Measurements from ENCODE around the gene PTK7.
"Not testable (repeated sequence)": the region's sequence is repeated elsewhere in the genome, so short reads cannot be mapped to it uniquely, and the experiment has no call there.

The PTK7 gene

DNA sequence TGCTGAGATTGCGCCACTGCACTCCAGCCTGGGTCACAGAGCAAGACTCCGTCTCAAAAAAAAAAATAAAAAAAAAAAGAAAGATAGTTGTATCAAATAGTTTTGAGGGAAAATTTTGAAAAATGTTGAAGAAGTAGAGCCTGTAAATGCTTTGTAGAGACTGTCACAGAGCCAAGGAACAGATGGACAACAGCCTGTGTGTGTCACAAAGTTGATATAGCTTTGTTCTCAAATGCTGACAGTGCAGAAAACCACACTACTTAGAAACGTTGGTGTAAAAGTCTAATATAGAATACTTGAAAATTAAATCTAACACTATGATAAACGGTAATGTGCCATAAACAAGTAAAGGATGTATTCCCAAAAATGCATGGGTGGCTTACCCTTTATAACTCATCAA, 25.4 kb downstream of the PTK7 start:
- H3K36me3 ChIP-seq (ENCODE audit: control insufficient read depth, insufficient read depth, low read length): no peaks in the 10 kb centered on the region
- no peak overlapping the region for H3K27ac ChIP-seq (ENCODE audit: low read depth, low read length)
- H3K9ac ChIP-seq (ENCODE audit: low read depth, low read length): no peak overlapping the region
- no peaks in the 10 kb centered on the region for H3K27me3 ChIP-seq (ENCODE audit: control insufficient read depth, insufficient read depth, low read length)
- H3K9me3 ChIP-seq (ENCODE audit: control insufficient read depth, insufficient read depth, low read length): no peaks in the 10 kb centered on the region
- H3K4me3 ChIP-seq (ENCODE audit: low read depth, low read length): no peak overlapping the region
- H3K4me1 ChIP-seq (ENCODE audit: control insufficient read depth, insufficient read depth, low read length): peaks cover 37% of the 10 kb centered on the region

DNA sequence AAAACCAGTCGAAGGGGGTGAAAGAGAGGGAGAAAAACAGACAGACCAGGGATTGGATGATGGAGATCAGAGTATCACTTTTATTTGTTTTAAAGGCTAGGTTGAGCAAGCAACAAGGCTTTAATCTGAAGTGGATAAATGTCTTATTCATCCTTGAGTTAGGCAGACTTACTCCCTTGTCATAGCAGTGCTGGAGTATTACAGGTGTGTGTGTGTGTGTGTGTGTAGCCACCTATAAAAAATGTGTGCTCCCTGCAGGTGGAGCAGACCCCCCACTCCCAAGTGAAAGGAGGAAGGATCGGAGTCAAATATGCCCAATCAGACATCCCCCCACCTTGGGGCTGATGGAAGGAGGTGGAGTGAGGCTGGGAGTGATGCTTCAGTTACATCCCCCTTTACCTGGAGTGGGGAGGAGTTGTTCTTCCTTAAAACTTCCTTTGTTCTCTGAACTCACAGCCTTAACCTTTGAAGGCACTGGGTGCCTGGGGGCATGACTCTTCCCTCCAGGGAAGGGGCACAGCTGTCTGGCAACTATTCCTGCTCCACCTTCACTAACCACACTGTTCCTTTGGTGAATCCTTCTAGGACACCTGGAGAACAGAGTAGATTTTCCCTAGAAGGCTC, 27.3 kb downstream of the PTK7 start:
- Histone ChIP-seq H3K36me3 (ENCODE audit: control insufficient read depth, insufficient read depth, low read length) (no peaks in the 10 kb centered on the region), H3K4me1 (ENCODE audit: control insufficient read depth, insufficient read depth, low read length) (peaks cover 22% of the 10 kb centered on the region), H3K27me3 (ENCODE audit: control insufficient read depth, insufficient read depth, low read length) (no peaks in the 10 kb centered on the region), H3K4me3 (ENCODE audit: low read depth, low read length) (no peak overlapping the region), H3K27ac (ENCODE audit: low read depth, low read length) (peak overlapping the region; percentile 35), H3K9me3 (ENCODE audit: control insufficient read depth, insufficient read depth, low read length) (no peaks in the 10 kb centered on the region), H3K9ac (ENCODE audit: low read depth, low read length) (no peak overlapping the region)

DNA sequence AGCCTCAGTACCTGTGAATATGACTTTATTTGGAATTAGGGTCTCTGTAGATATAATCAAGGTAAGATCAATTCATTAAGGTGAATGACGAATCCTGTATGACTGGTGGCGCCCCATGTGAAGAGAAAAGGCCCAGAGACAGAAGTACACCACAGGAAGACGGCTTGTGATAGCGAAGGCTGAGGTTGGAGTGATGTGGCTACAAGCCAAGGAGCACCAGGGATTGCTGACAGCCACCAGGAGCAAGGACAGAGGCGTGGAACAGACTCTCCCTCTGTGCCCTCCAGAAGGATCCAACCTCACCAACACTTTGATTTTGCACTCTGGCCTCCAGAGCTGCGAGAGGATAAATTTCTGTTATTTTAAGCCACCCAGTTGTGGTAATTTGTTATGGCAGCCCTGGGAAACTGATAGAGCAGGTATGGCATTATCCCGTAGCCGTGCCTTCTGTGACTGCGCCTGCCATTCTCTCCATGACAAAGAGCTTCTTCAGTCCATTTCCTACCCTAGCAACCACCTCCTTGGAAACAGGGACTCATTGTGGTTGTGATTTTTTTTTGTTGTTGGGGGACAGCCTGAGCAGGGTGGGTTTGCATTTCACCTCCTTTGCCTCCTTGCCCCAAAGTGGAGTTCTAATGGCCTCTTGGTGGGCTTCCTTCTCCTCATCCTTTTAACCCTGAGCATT, 29.6 kb downstream of the PTK7 start:
- Histone ChIP-seq H3K27me3 (ENCODE audit: control insufficient read depth, insufficient read depth, low read length) (no peaks in the 10 kb centered on the region), H3K4me1 (ENCODE audit: control insufficient read depth, insufficient read depth, low read length) (peaks cover 22% of the 10 kb centered on the region), H3K36me3 (ENCODE audit: control insufficient read depth, insufficient read depth, low read length) (no peaks in the 10 kb centered on the region), H3K9ac (ENCODE audit: low read depth, low read length) (no peak overlapping the region), H3K27ac (ENCODE audit: low read depth, low read length) (no peak overlapping the region), H3K9me3 (ENCODE audit: control insufficient read depth, insufficient read depth, low read length) (no peaks in the 10 kb centered on the region), H3K4me3 (ENCODE audit: low read depth, low read length) (no peak overlapping the region)

DNA sequence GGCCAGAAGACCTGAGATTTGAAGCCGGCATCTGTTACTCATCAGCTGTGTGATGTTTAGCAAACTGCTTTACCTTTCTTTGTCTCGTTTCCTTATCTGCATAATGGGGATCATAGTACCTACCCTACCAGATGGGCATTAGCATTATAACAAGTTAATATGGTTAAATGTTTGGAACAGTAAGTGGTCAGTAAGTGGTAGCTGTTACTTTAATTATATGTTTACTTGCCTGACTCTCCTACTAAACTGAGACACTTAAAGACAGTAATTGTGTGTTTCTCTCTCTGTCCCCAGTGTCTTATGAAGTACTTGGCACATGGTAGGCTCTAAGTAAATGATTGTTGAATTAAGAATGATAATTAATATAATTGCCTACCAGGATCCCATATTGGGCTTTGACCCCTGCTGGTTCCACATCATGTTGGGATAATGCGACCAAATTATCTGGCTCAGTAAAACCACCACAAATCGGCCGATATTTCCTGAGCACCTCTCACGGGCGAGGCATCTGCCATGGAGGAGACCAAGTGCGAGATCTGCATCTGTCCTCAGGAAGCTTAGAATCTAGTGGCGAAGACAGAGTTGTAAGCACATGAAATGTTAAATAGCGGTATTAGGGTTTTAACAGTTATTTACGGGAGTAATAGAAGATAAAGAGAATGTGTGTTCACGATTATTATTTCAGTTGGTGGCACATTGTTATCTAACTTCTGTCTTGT, 31.4 kb downstream of the PTK7 start:
- H3K4me3 ChIP-seq (ENCODE audit: low read depth, low read length): no peak overlapping the region
- H3K9ac ChIP-seq (ENCODE audit: low read depth, low read length): no peak overlapping the region
- H3K27me3 ChIP-seq (ENCODE audit: control insufficient read depth, insufficient read depth, low read length): no peaks in the 10 kb centered on the region
- H3K27ac ChIP-seq (ENCODE audit: low read depth, low read length): no peak overlapping the region
- no peaks in the 10 kb centered on the region for H3K9me3 ChIP-seq (ENCODE audit: control insufficient read depth, insufficient read depth, low read length)
- no peaks in the 10 kb centered on the region for H3K36me3 ChIP-seq (ENCODE audit: control insufficient read depth, insufficient read depth, low read length)
- H3K4me1 ChIP-seq (ENCODE audit: control insufficient read depth, insufficient read depth, low read length): peaks cover 25% of the 10 kb centered on the region

DNA sequence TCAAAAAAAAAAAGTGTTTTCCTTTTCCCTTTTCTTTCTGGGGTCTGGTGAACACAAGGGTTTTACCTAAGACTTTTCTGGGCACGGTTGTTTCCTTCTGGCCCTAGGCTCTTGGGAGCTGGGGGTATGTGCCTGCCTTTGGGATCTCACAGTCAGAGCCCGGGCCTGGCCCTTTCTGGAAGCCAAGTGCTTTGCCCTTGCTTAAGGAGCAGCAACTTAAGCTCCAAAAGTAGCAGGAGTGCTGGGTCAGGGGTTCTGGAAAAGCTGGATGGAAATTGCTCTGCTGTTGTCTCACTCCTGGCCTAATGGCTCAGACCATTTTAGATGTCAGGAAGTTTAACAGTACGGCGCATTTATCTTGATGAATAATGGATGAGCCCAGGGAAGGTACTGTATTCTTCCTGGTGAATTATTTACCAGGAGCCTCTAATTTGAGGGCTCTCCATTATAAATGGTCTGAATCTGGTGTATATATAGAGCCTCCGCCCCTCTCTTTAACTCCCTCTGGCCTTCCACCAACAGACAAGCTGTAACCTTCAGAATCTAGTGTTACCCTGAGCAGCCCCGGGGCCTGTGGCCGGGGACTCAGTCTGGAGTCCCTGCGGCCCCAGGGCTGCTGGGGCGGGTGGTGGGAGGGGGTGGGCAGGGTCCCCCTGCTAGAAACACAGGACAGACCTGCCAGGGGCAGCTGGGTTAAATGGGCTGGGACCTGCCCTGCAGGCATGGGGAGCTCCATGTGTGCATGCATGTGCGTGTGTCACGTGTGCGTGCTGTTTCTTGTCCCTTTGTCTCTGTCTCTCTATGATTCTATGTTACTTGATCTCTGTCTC, 37.5 kb downstream of the PTK7 start:
- Histone ChIP-seq H3K4me3 (ENCODE audit: low read depth, low read length) (no peak overlapping the region), H3K36me3 (ENCODE audit: control insufficient read depth, insufficient read depth, low read length) (no peaks in the 10 kb centered on the region), H3K27me3 (ENCODE audit: control insufficient read depth, insufficient read depth, low read length) (no peaks in the 10 kb centered on the region), H3K9me3 (ENCODE audit: control insufficient read depth, insufficient read depth, low read length) (no peaks in the 10 kb centered on the region), H3K9ac (ENCODE audit: low read depth, low read length) (no peak overlapping the region), H3K27ac (ENCODE audit: low read depth, low read length) (peak overlapping the region; percentile 26), H3K4me1 (ENCODE audit: control insufficient read depth, insufficient read depth, low read length) (peaks cover 20% of the 10 kb centered on the region)

DNA sequence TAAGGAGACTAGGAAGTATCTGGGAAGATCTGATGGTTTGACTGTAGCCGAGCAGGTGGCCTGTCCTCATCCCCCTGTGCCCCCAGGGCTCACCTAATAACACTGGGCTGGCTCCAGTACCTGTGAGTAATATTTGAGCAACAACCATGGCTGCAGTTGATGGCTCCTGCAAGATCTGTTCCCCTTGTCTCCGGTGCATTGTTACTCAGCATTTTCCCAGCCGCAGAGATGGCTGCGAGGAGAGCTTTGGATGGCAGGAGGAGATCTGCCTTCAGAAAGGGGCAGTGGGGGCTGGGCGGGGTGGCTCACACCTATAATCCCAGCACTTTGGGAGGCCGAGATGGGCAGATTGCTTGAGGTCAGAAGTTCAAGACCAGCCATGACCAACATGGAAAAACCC, 39.3 kb downstream of the PTK7 start:
- Histone ChIP-seq H3K36me3 (ENCODE audit: control insufficient read depth, insufficient read depth, low read length) (no peaks in the 10 kb centered on the region), H3K27me3 (ENCODE audit: control insufficient read depth, insufficient read depth, low read length) (no peaks in the 10 kb centered on the region), H3K27ac (ENCODE audit: low read depth, low read length) (no peak overlapping the region), H3K4me1 (ENCODE audit: control insufficient read depth, insufficient read depth, low read length) (peaks cover 25% of the 10 kb centered on the region), H3K4me3 (ENCODE audit: low read depth, low read length) (no peak overlapping the region), H3K9ac (ENCODE audit: low read depth, low read length) (no peak overlapping the region), H3K9me3 (ENCODE audit: control insufficient read depth, insufficient read depth, low read length) (no peaks in the 10 kb centered on the region)

DNA sequence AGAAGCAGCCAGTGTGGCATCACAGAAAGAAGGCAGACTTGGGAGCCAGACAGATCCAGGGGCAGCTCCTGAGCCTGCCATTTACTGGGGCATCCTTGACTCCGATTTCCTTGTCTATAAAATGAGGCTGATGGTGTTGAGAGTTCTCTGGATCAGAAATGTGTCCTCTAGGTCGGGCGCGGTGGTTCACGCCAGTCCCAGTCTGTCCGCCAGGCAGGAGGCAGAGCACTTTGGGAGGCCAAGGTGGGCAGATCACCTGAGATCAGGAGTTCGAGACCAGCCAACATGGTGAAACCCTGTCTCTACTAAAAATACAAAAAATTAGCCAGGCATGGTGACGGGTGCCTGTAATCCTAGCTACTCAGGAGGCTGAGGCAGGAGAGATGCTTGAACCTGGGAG, 41.4 kb downstream of the PTK7 start:
- H3K4me3 ChIP-seq (ENCODE audit: low read depth, low read length); H3K27ac ChIP-seq (ENCODE audit: low read depth, low read length); H3K36me3 ChIP-seq (ENCODE audit: control insufficient read depth, insufficient read depth, low read length); H3K9me3 ChIP-seq (ENCODE audit: control insufficient read depth, insufficient read depth, low read length); H3K27me3 ChIP-seq (ENCODE audit: control insufficient read depth, insufficient read depth, low read length); H3K9ac ChIP-seq (ENCODE audit: low read depth, low read length): not testable (repeated sequence)
- H3K4me1 ChIP-seq (ENCODE audit: control insufficient read depth, insufficient read depth, low read length): peaks cover 28% of the 10 kb centered on the region

DNA sequence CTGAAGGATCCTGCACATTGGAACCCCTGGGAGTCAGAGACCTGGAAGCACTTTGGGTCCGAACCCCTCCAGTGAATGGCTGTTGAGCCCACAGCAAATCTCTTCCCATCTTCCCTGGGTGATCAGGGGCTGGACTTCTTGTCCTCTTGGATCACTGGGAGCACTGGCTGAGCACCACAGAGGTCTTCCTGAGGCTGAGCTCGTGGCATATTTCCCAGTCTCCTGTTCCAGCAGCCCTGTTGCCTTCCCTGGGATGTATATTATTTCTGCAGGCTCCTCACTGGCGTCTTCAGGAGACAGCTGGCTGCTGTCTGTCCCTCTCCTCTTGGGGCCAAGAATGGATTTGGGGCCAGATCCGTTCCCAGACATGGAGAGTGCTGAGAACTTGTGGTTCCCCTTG, 43.4 kb downstream of the PTK7 start:
- Histone ChIP-seq H3K27ac (ENCODE audit: low read depth, low read length) (no peak overlapping the region), H3K9ac (ENCODE audit: low read depth, low read length) (no peak overlapping the region), H3K4me3 (ENCODE audit: low read depth, low read length) (no peak overlapping the region), H3K27me3 (ENCODE audit: control insufficient read depth, insufficient read depth, low read length) (no peaks in the 10 kb centered on the region), H3K4me1 (ENCODE audit: control insufficient read depth, insufficient read depth, low read length) (peaks cover 31% of the 10 kb centered on the region), H3K9me3 (ENCODE audit: control insufficient read depth, insufficient read depth, low read length) (no peaks in the 10 kb centered on the region), H3K36me3 (ENCODE audit: control insufficient read depth, insufficient read depth, low read length) (no peaks in the 10 kb centered on the region)

DNA sequence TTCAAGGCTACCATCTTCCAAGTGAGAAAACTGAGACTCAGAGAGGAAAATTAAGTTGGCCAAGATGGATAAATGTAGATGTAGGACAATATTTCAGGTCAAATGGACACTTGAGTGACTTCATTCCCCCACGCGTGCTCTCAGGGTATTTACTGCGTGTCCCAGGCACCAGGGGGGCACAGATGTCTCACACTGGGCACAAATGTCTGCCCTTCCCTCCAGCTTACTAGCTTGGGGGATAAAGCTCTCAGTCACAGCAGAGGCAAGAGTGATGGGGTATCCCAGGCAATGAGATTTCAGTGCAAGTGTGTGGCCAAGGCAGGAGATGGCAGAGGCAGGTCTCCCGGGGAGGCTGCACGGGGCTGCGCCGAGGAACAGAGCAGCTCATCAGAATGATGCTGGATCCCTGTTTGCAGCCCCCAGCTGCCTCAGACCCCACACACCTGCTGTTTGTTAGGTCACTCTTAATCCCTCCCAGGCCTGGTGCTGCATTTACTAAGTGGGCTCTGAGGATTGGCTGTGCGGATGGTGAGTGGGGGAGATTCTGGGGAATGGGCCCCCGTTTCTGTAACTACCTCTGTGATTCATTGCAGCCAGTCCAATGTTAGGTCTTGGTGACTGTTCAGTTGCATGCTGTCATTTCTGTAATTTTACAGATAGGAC, 44.1 kb downstream of the PTK7 start:
- Histone ChIP-seq H3K9ac (ENCODE audit: low read depth, low read length) (no peak overlapping the region), H3K27ac (ENCODE audit: low read depth, low read length) (no peak overlapping the region), H3K36me3 (ENCODE audit: control insufficient read depth, insufficient read depth, low read length) (no peaks in the 10 kb centered on the region), H3K4me3 (ENCODE audit: low read depth, low read length) (no peak overlapping the region), H3K4me1 (ENCODE audit: control insufficient read depth, insufficient read depth, low read length) (peaks cover 24% of the 10 kb centered on the region), H3K27me3 (ENCODE audit: control insufficient read depth, insufficient read depth, low read length) (no peaks in the 10 kb centered on the region), H3K9me3 (ENCODE audit: control insufficient read depth, insufficient read depth, low read length) (no peaks in the 10 kb centered on the region)

Data from HUES48 (cell line).